SK-N-SH (cell line): ENCODE results near the gene DCAF5. TPM values are rescaled to one million over a fixed set of nuclear protein-coding genes. Genes with fewer than 3 reads are reported as not detected.

ENCODE experiments used
- CTCF ChIA-PET: fragments of 300-600, 350-600 bp; formaldehyde crosslinking; extraction: SDS; loops from one replicate; lab custom pipeline; 2021; lab: Yijun Ruan, JAX
- POLR2A ChIA-PET: fragments of 350-600 bp; sonication (Branson Sonifier 250); formaldehyde crosslinking; extraction: SDS; loops from one replicate; lab custom pipeline; 2020; ENCODE audit warnings: antibody characterized with exemption, inconsistent platforms; lab: Yijun Ruan, JAX
- DNase-seq: peaks from one replicate; pipeline ENCODE4 v3.0.0; 2012
- H2AFZ ChIP-seq: fragments of 200-600 bp; sonication (generic); 2 replicates; pipeline ENCODE4 v1.8.1; 2016; ENCODE audit warnings: antibody characterized with exemption, mild to moderate bottlenecking, low read depth
- H3F3A ChIP-seq: fragments of 200-600 bp; sonication (generic); replicated peaks from 2 replicates; pipeline ENCODE3; 2016; ENCODE audit warnings: antibody characterized with exemption, mild to moderate bottlenecking; ENCODE audit not compliant: insufficient read depth
- H3K27ac ChIP-seq, 2 experiments: fragments of 200-500 bp in 1 of 2; fragments of 200-600 bp in 1 of 2; sonication (Bioruptor generic) in 1 of 2; sonication (generic), shearing (Covaris generic) in 1 of 2; 2 replicates each; pipeline versions ENCODE4 v1.5.1 to v1.6.1; 2014 to 2016; ENCODE audit warnings: low read depth in 2 of 2, inconsistent platforms in 1 of 2, low read length in 1 of 2, mild to moderate bottlenecking in 1 of 2, mixed read lengths in 1 of 2
- H3K27me3 ChIP-seq: fragments of 200-600 bp; sonication (generic), shearing (Covaris generic); 2 replicates; pipeline ENCODE4 v1.6.1; 2016; ENCODE audit warnings: mixed run types; ENCODE audit not compliant: insufficient read depth
- H3K36me3 ChIP-seq, 2 experiments: fragments of 200-500 bp in 1 of 2; fragments of 200-600 bp in 1 of 2; sonication (Bioruptor generic) in 1 of 2; sonication (generic) in 1 of 2; replicated peaks in 1 of 2; 2 replicates each; pipeline versions ENCODE3 to v1.5.1; 2014 to 2016; ENCODE audit warnings: low read length in 1 of 2, mild to moderate bottlenecking in 1 of 2; ENCODE audit not compliant: insufficient read depth in 2 of 2, control insufficient read depth in 1 of 2
- H3K4me1 ChIP-seq, 2 experiments: fragments of 200-500 bp in 1 of 2; fragments of 200-600 bp in 1 of 2; sonication (Bioruptor generic) in 1 of 2; sonication (generic), shearing (Covaris generic) in 1 of 2; 2 replicates each; pipeline versions ENCODE4 v1.5.1 to v1.6.1; 2014 to 2016; ENCODE audit warnings: low read depth in 1 of 2, low read length in 1 of 2, mixed run types in 1 of 2; ENCODE audit not compliant: insufficient read depth in 2 of 2, control insufficient read depth in 1 of 2
- H3K4me2 ChIP-seq: fragments of 200-600 bp; sonication (generic), shearing (Covaris generic); 2 replicates; pipeline ENCODE4 v1.6.1; 2017; ENCODE audit warnings: mixed run types
- H3K4me3 ChIP-seq, 2 experiments: fragments of 200-500 bp in 1 of 2; fragments of 200-600 bp in 1 of 2; sonication (Bioruptor generic) in 1 of 2; sonication (generic), shearing (Covaris generic) in 1 of 2; 2 replicates each; pipeline versions ENCODE4 v1.5.1 to v1.8.1; 2014 to 2016; ENCODE audit warnings: low read depth in 2 of 2, inconsistent platforms in 1 of 2, low read length in 1 of 2, mild to moderate bottlenecking in 1 of 2, mixed read lengths in 1 of 2, moderate library complexity in 1 of 2
- H3K79me2 ChIP-seq: fragments of 200-600 bp; sonication (generic); 2 replicates; pipeline ENCODE4 v1.8.1; 2017; ENCODE audit warnings: mild to moderate bottlenecking; ENCODE audit not compliant: insufficient read depth
- H3K9ac ChIP-seq: fragments of 200-600 bp; sonication (generic); 2 replicates; pipeline ENCODE4 v1.6.1; 2017; ENCODE audit warnings: mixed run types
- H3K9me2 ChIP-seq: fragments of 200-600 bp; sonication (generic); 2 replicates; pipeline ENCODE4 v1.6.1; 2017; ENCODE audit warnings: mixed run types
- H3K9me3 ChIP-seq: fragments of 200-600 bp; sonication (generic); 2 replicates; pipeline ENCODE4 v1.6.1; 2017; ENCODE audit warnings: mixed run types, mild to moderate bottlenecking, moderate library complexity
- H4K20me1 ChIP-seq: fragments of 200-600 bp; sonication (generic); 2 replicates; pipeline ENCODE4 v1.6.1; 2017; ENCODE audit warnings: mild to moderate bottlenecking, mixed run types; ENCODE audit not compliant: insufficient read depth
- CHD2 ChIP-seq: fragments of 150-350 bp; IDR thresholded peaks from 2 replicates; pipeline ENCODE4 v1.6.1; 2018; ENCODE audit warnings: low read length; ENCODE audit not compliant: partially characterized antibody
- ELF1 ChIP-seq: IDR thresholded peaks from 2 replicates; pipeline ENCODE4 v1.4.0; 2012
- EP300 ChIP-seq, 2 experiments: IDR thresholded peaks; 2 replicates each; pipeline versions ENCODE4 v1.4.0 to v1.6.1; 2012; ENCODE audit warnings: borderline replicate concordance in 1 of 2, low read depth in 1 of 2, low read length in 1 of 2
- EZH2phosphoT487 ChIP-seq: fragments of 200-600 bp; sonication (generic); IDR thresholded peaks from 2 replicates; pipeline ENCODE4 v1.6.1; 2017; ENCODE audit warnings: low read depth, mixed run types, mild to moderate bottlenecking, antibody characterized with exemption, moderate library complexity, borderline replicate concordance
- FOSL2 ChIP-seq: IDR thresholded peaks from 2 replicates; pipeline ENCODE4 v1.4.0; 2012; ENCODE audit warnings: low read depth, mild to moderate bottlenecking, moderate library complexity, borderline replicate concordance
- FOXM1 ChIP-seq: IDR thresholded peaks from 2 replicates; pipeline ENCODE4 v1.4.0; 2012; ENCODE audit warnings: low read depth, mild to moderate bottlenecking
- GABPA ChIP-seq: IDR thresholded peaks from 2 replicates; pipeline ENCODE4 v1.4.0; 2012; ENCODE audit warnings: low read depth, mild to moderate bottlenecking
- GATA2 ChIP-seq: sonication (generic); formaldehyde crosslinking; IDR thresholded peaks from 2 replicates; pipeline ENCODE4 v1.5.0; 2020; ENCODE audit warnings: mild to moderate bottlenecking, missing genetic modification reagents
- JUND ChIP-seq: IDR thresholded peaks from 2 replicates; pipeline ENCODE4 v1.4.0; 2012
- MEF2A ChIP-seq: IDR thresholded peaks from 2 replicates; pipeline ENCODE4 v1.4.0; 2012; ENCODE audit warnings: low read depth, borderline replicate concordance
- MXI1 ChIP-seq: IDR thresholded peaks from 2 replicates; pipeline ENCODE4 v1.6.1; 2012; ENCODE audit warnings: mild to moderate bottlenecking, low read depth, low read length, improper control_type of control experiment
- NRF1 ChIP-seq: IDR thresholded peaks from 2 replicates; pipeline ENCODE4 v1.6.1; 2012; ENCODE audit warnings: low read depth, mild to moderate bottlenecking, low read length
- RAD21 ChIP-seq: IDR thresholded peaks from 2 replicates; pipeline ENCODE4 v1.6.1; 2012; ENCODE audit warnings: mild to moderate bottlenecking, low read length
- SIN3A ChIP-seq: IDR thresholded peaks from 2 replicates; pipeline ENCODE4 v1.6.1; 2012; ENCODE audit warnings: low read depth, mild to moderate bottlenecking, low read length, moderate library complexity, borderline replicate concordance
- TAF1 ChIP-seq: IDR thresholded peaks from 2 replicates; pipeline ENCODE4 v1.6.1; 2012; ENCODE audit warnings: low read depth, mild to moderate bottlenecking, low read length, moderate library complexity, borderline replicate concordance
- TCF12 ChIP-seq: IDR thresholded peaks from 2 replicates; pipeline ENCODE4 v1.4.0; 2012
- YY1 ChIP-seq: IDR thresholded peaks from 2 replicates; pipeline ENCODE4 v1.4.0; 2012; ENCODE audit warnings: low read depth, mild to moderate bottlenecking
- WGBS: methylation state at CpG from one replicate; pipeline ENCODE4 v1.1.6; 2017; ENCODE audit warnings: low lambda C conversion rate; 5-methylcytosine and 5-hydroxymethylcytosine counted together
- polyA plus RNA-seq, 3 experiments: library from polyadenylated mRNA; depleted of rRNA; stranded (reverse); fragments of >200 nt; gene quantifications; 2 replicates each; pipeline ENCODE4 v1.2.3, GENCODE V29; 2012
- TF ChIP-seq, protein P1 (sequence below): IDR thresholded peaks from 2 replicates; pipeline ENCODE4 v1.6.1; 2012; ENCODE audit warnings: mild to moderate bottlenecking, low read depth, low read length, moderate library complexity
- TF ChIP-seq, protein P2 (sequence below): IDR thresholded peaks from 2 replicates; pipeline ENCODE4; 2012

The DCAF5 gene
- polyA plus RNA-seq, 1 of the 3 experiments (the other 2 are of a cell fraction), result 26.7 TPM

DNA sequence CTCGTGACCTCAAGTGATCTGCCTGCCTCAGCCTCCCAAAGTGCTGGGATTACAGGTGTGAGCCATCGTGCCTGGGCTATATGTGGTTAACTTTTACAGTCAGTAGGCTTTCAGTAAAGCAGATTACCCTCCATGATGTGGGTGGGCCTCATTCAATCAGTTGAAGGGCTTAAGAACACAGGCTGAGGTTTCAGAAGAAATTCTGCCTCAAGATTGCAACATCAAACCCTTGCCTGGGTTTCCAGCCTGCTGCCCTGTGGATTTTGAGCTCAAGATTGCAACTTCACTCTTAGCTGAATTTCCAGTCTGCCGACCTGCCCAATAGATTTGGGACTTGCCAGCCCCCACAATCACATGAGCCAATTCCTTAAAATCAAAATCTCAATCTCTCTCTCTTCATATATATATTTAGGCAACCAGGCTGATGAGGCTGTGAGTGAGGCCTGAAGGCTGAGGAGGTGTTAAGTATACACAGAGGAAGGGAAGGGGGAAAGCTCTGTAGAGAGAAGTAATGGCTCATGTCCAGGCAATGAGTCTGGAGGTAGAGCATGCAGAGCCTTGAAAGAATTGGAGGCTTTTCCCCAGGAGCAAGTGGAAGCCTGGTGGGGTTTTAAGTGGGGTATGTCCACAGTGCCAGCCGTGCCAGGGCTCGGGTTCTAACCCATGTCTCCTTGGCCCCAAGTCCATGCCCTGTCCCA is 140.5 kb downstream of the DCAF5 start:
- CTCF ChIA-PET, result interaction anchor here (0.6 to 1.7 kb wide), 3 partner anchors 15 to 101 kb away, joined by 3 to 5 read pairs (median 4); no protein-coding TSS in a partner anchor

More for the DNA sequence above, 140.5 kb downstream of the DCAF5 start:
- H3K27me3 ChIP-seq, result no peaks in the 10 kb centered on the region
- H3K4me3 ChIP-seq, result no peak overlapping the region
- POLR2A ChIA-PET, result no interaction called here
- peaks cover 8 to 16% of the 10 kb centered on the region in 2 experiments; a peak in 2 of 4 replicates for H3K4me1 ChIP-seq
- no peak for DNase-seq
- no peaks in the 10 kb centered on the region for H3K9me3 ChIP-seq
- WGBS, result 94% methylated on average over 5 of the region's 5 CpGs
- no peak overlapping the region for H3K4me2 ChIP-seq
- no peaks in the 10 kb centered on the region for H3K9me2 ChIP-seq
- H4K20me1 ChIP-seq, result no peaks in the 10 kb centered on the region
- H3K27ac ChIP-seq, result no peak overlapping the region
- no peak overlapping the region for H3K9ac ChIP-seq
- no peaks in the 10 kb centered on the region for H3K79me2 ChIP-seq
- no peaks in the 10 kb centered on the region for H3K36me3 ChIP-seq
- peaks cover 8% of the 10 kb centered on the region for H3F3A ChIP-seq
- H2AFZ ChIP-seq, result no peak overlapping the region
- TF ChIP-seq YY1, result no peak
- no peak for TF ChIP-seq GABPA
- TF ChIP-seq TAF1, result no peak
- TF ChIP-seq FOSL2, result no peak
- TF ChIP-seq EP300 (IDR thresholded peaks at IDR 0.05; ENCODE audit: borderline replicate concordance in 1 of 2, low read depth in 1 of 2, low read length in 1 of 2), result no peak
- TF ChIP-seq, protein P1, sequence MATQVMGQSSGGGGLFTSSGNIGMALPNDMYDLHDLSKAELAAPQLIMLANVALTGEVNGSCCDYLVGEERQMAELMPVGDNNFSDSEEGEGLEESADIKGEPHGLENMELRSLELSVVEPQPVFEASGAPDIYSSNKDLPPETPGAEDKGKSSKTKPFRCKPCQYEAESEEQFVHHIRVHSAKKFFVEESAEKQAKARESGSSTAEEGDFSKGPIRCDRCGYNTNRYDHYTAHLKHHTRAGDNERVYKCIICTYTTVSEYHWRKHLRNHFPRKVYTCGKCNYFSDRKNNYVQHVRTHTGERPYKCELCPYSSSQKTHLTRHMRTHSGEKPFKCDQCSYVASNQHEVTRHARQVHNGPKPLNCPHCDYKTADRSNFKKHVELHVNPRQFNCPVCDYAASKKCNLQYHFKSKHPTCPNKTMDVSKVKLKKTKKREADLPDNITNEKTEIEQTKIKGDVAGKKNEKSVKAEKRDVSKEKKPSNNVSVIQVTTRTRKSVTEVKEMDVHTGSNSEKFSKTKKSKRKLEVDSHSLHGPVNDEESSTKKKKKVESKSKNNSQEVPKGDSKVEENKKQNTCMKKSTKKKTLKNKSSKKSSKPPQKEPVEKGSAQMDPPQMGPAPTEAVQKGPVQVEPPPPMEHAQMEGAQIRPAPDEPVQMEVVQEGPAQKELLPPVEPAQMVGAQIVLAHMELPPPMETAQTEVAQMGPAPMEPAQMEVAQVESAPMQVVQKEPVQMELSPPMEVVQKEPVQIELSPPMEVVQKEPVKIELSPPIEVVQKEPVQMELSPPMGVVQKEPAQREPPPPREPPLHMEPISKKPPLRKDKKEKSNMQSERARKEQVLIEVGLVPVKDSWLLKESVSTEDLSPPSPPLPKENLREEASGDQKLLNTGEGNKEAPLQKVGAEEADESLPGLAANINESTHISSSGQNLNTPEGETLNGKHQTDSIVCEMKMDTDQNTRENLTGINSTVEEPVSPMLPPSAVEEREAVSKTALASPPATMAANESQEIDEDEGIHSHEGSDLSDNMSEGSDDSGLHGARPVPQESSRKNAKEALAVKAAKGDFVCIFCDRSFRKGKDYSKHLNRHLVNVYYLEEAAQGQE, result no peak
- TF ChIP-seq EZH2phosphoT487, result no peak
- no peak for TF ChIP-seq TCF12
- no peak for TF ChIP-seq SIN3A
- TF ChIP-seq JUND, result no peak
- no peak for TF ChIP-seq GATA2 (CRISPR knock-in tag)
- TF ChIP-seq MXI1, result no peak
- no peak for TF ChIP-seq MEF2A
- TF ChIP-seq, protein P2, sequence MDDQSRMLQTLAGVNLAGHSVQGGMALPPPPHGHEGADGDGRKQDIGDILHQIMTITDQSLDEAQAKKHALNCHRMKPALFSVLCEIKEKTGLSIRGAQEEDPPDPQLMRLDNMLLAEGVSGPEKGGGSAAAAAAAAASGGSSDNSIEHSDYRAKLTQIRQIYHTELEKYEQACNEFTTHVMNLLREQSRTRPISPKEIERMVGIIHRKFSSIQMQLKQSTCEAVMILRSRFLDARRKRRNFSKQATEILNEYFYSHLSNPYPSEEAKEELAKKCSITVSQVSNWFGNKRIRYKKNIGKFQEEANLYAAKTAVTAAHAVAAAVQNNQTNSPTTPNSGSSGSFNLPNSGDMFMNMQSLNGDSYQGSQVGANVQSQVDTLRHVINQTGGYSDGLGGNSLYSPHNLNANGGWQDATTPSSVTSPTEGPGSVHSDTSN, result no peak
- TF ChIP-seq NRF1, result no peak
- no peak for TF ChIP-seq RAD21
- no peak for TF ChIP-seq FOXM1
- no peak for TF ChIP-seq CHD2
- no peak for TF ChIP-seq ELF1
